Measurements from ENCODE around the gene HERC6. TPM values are rescaled to one million over a fixed set of nuclear protein-coding genes. Genes with fewer than 3 reads are reported as not detected.

HERC6 gene
- total and polyA plus RNA-seq, 9 of the 15 experiments (the other 6 are each of a cell fraction or from before 2014, with no cell fraction given): 0.01 to 0.68 (median 0.15) TPM

DNA sequence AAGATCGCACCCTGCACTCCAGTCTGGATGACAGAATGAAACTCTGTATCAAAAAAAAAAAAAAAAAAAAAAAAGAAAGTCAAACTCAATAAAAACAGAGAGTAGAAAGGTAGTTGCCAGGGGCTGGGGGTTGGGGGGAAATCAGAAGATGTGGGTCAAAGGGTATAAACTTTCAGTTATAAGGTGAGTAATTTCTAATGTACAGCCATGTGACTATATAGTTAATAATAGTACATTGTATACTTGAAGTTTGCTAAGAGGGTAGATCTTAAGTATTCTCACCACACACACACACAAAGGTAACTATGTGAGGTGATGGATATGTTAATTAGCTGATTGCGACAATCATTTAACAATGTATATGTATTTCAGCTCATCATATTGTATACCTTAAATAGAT is 11.5 kb downstream of the HERC6 start:
- Histone ChIP-seq H3K9me1 (ENCODE audit: control insufficient read depth, insufficient read depth, low read length) (no peaks in the 10 kb centered on the region), H3K27ac (ENCODE audit: extremely low read depth, low read depth, low read length) (no peak overlapping the region), H3K27me3 (ENCODE audit: control insufficient read depth in 2 of 2, insufficient read depth in 2 of 2, low read length in 2 of 2) (peaks cover 4 to 6% of the 10 kb centered on the region in 2 experiments; a peak in 4 of 5 replicates), H3K9ac (ENCODE audit: insufficient read depth in 1 of 2, low read depth in 2 of 2, low read length in 2 of 2) (no peak overlapping the region), H3K4me3 (no peak overlapping the region), H3K4me2 (ENCODE audit: insufficient read depth, low read length) (no peak overlapping the region), H4K20me1 (replicated peaks; ENCODE audit: control insufficient read depth, insufficient read depth, low read length) (no peaks in the 10 kb centered on the region), H3K36me3 (ENCODE audit: control insufficient read depth, insufficient read depth, low read length) (no peaks in the 10 kb centered on the region), H2AFZ (ENCODE audit: low read depth, low read length) (no peak overlapping the region), H3K79me2 (ENCODE audit: control insufficient read depth, insufficient read depth, low read length) (no peaks in the 10 kb centered on the region), H3K4me1 (replicated peaks in 1 of 2; ENCODE audit: control insufficient read depth in 2 of 2, insufficient read depth in 2 of 2, low read length in 2 of 2) (no peaks in the 10 kb centered on the region), H3K9me3 (replicated peaks; ENCODE audit: control insufficient read depth, insufficient read depth, low read depth, low read length) (no peaks in the 10 kb centered on the region)
- ChIA-PET POLR2A (no interaction called here), CTCF (ENCODE audit: low intra/inter-chr PET ratio) (interaction anchor here (0.6 kb wide), 1 partner anchor 1487 kb away, joined by 3 read pairs; no protein-coding TSS in a partner anchor)
- DNase-seq (ENCODE audit: extremely low read depth in 1 of 4, low spot score in 3 of 4) (no peak), ATAC-seq (no peak), FAIRE-seq (no peak)
- in situ Hi-C loops (cut with MboI): no loop called here
- TF ChIP-seq NFATC3 (IDR thresholded peaks at IDR 0.05): no peak
- no peak for TF ChIP-seq NCOA2 (IDR thresholded peaks at IDR 0.05; ENCODE audit: partially characterized antibody in 2 of 2)
- TF ChIP-seq FOXJ3 (CRISPR knock-in tag; IDR thresholded peaks at IDR 0.05): no peak
- TF ChIP-seq, protein P1, sequence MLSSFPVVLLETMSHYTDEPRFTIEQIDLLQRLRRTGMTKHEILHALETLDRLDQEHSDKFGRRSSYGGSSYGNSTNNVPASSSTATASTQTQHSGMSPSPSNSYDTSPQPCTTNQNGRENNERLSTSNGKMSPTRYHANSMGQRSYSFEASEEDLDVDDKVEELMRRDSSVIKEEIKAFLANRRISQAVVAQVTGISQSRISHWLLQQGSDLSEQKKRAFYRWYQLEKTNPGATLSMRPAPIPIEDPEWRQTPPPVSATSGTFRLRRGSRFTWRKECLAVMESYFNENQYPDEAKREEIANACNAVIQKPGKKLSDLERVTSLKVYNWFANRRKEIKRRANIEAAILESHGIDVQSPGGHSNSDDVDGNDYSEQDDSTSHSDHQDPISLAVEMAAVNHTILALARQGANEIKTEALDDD (IDR thresholded peaks at IDR 0.05): no peak
- TF ChIP-seq EZH2 (IDR thresholded peaks at IDR 0.05; ENCODE audit: borderline replicate concordance, low read depth, low read length): no peak
- TF ChIP-seq, protein P2, sequence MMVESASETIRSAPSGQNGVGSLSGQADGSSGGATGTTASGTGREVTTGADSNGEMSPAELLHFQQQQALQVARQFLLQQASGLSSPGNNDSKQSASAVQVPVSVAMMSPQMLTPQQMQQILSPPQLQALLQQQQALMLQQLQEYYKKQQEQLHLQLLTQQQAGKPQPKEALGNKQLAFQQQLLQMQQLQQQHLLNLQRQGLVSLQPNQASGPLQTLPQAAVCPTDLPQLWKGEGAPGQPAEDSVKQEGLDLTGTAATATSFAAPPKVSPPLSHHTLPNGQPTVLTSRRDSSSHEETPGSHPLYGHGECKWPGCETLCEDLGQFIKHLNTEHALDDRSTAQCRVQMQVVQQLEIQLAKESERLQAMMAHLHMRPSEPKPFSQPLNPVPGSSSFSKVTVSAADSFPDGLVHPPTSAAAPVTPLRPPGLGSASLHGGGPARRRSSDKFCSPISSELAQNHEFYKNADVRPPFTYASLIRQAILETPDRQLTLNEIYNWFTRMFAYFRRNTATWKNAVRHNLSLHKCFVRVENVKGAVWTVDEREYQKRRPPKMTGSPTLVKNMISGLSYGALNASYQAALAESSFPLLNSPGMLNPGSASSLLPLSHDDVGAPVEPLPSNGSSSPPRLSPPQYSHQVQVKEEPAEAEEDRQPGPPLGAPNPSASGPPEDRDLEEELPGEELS (CRISPR knock-in tag; IDR thresholded peaks at IDR 0.05; ENCODE audit: borderline replicate concordance): no peak
- TF ChIP-seq ZNF668 (CRISPR knock-in tag; IDR thresholded peaks at IDR 0.05): no peak
- TF ChIP-seq, protein P3, sequence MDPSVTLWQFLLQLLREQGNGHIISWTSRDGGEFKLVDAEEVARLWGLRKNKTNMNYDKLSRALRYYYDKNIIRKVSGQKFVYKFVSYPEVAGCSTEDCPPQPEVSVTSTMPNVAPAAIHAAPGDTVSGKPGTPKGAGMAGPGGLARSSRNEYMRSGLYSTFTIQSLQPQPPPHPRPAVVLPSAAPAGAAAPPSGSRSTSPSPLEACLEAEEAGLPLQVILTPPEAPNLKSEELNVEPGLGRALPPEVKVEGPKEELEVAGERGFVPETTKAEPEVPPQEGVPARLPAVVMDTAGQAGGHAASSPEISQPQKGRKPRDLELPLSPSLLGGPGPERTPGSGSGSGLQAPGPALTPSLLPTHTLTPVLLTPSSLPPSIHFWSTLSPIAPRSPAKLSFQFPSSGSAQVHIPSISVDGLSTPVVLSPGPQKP (CRISPR knock-in tag; IDR thresholded peaks at IDR 0.05): no peak
- no peak for TF ChIP-seq ZBTB7A (IDR thresholded peaks at IDR 0.05; ENCODE audit: borderline replicate concordance, control insufficient read depth, low read depth, low read length)
- TF ChIP-seq HNRNPUL1 (IDR thresholded peaks at IDR 0.05; ENCODE audit: low read length): no peak
- no peak for TF ChIP-seq ZNF764 (CRISPR knock-in tag; IDR thresholded peaks at IDR 0.05; ENCODE audit: low read depth)
- TF ChIP-seq EHMT2 (IDR thresholded peaks at IDR 0.05): no peak
- no peak for TF ChIP-seq POU5F1 (IDR thresholded peaks at IDR 0.05; ENCODE audit: borderline replicate concordance, low read depth, low read length, partially characterized antibody)
- WGBS (ENCODE audit: insufficient coverage, low coverage, missing lambda C conversion rate): 0% methylated on average over 2 of the region's 2 CpGs
- intact Hi-C loops (cut with micrococcal nuclease): no loop called here
- no TSS peak for BruUV-seq (replicated peaks)
